Measurements from ENCODE around the gene ANXA5.

DNA sequence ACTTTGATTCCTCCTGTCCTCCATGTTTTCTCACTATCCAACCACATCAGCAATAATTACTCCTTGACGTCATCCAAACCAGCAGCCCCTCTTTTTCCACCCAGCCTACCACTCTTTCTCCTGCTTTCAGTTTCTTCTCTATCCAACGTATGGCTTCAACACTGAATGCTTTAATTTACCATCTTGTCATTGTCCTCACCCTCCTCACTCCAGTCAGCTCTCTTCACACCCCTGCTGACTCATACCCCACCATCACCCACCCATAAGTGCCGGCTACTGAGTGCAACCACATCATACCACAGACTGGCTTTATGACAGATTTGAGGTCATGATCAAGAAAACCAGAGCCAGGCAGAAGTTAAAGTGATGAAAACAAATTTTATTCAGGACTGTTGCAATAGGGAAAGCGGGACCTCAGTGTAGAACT is 9.8 kb upstream of the ANXA5 start:
- TF ChIP-seq, protein P1, sequence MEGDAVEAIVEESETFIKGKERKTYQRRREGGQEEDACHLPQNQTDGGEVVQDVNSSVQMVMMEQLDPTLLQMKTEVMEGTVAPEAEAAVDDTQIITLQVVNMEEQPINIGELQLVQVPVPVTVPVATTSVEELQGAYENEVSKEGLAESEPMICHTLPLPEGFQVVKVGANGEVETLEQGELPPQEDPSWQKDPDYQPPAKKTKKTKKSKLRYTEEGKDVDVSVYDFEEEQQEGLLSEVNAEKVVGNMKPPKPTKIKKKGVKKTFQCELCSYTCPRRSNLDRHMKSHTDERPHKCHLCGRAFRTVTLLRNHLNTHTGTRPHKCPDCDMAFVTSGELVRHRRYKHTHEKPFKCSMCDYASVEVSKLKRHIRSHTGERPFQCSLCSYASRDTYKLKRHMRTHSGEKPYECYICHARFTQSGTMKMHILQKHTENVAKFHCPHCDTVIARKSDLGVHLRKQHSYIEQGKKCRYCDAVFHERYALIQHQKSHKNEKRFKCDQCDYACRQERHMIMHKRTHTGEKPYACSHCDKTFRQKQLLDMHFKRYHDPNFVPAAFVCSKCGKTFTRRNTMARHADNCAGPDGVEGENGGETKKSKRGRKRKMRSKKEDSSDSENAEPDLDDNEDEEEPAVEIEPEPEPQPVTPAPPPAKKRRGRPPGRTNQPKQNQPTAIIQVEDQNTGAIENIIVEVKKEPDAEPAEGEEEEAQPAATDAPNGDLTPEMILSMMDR (IDR thresholded peaks at IDR 0.05; ENCODE audit: low read depth, low read length, missing input control) = no peak
- TF ChIP-seq GABPA (IDR thresholded peaks at IDR 0.05 in 1 of 2, conservative IDR thresholded peaks at IDR 0.05 in 1 of 2) (no peak), YY1 (IDR thresholded peaks at IDR 0.05) (no peak), JUND (IDR thresholded peaks at IDR 0.05) (no peak), RAD21 (IDR thresholded peaks at IDR 0.05) (no peak), FOXA1 (IDR thresholded peaks at IDR 0.05) (no peak), HNF4A (conservative IDR thresholded peaks at IDR 0.05) (no peak), SP1 (IDR thresholded peaks at IDR 0.05) (no peak), TAF1 (conservative IDR thresholded peaks at IDR 0.05) (no peak)
- TF ChIP-seq, protein P2, sequence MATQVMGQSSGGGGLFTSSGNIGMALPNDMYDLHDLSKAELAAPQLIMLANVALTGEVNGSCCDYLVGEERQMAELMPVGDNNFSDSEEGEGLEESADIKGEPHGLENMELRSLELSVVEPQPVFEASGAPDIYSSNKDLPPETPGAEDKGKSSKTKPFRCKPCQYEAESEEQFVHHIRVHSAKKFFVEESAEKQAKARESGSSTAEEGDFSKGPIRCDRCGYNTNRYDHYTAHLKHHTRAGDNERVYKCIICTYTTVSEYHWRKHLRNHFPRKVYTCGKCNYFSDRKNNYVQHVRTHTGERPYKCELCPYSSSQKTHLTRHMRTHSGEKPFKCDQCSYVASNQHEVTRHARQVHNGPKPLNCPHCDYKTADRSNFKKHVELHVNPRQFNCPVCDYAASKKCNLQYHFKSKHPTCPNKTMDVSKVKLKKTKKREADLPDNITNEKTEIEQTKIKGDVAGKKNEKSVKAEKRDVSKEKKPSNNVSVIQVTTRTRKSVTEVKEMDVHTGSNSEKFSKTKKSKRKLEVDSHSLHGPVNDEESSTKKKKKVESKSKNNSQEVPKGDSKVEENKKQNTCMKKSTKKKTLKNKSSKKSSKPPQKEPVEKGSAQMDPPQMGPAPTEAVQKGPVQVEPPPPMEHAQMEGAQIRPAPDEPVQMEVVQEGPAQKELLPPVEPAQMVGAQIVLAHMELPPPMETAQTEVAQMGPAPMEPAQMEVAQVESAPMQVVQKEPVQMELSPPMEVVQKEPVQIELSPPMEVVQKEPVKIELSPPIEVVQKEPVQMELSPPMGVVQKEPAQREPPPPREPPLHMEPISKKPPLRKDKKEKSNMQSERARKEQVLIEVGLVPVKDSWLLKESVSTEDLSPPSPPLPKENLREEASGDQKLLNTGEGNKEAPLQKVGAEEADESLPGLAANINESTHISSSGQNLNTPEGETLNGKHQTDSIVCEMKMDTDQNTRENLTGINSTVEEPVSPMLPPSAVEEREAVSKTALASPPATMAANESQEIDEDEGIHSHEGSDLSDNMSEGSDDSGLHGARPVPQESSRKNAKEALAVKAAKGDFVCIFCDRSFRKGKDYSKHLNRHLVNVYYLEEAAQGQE (IDR thresholded peaks at IDR 0.05) = no peak
- TF ChIP-seq, protein P3, sequence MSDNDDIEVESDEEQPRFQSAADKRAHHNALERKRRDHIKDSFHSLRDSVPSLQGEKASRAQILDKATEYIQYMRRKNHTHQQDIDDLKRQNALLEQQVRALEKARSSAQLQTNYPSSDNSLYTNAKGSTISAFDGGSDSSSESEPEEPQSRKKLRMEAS (IDR thresholded peaks at IDR 0.05) = no peak
- TF ChIP-seq, protein P4, sequence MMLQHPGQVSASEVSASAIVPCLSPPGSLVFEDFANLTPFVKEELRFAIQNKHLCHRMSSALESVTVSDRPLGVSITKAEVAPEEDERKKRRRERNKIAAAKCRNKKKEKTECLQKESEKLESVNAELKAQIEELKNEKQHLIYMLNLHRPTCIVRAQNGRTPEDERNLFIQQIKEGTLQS (IDR thresholded peaks at IDR 0.05) = no peak
